Islet of Langerhans (tissue), 1 donor: ENCODE measurements around the gene TRIP4.
"Not testable (repeated sequence)": the region's sequence is repeated elsewhere in the genome, so short reads cannot be mapped to it uniquely, and the experiment has no call there.

ENCODE experiments used
- FAIRE-seq: peaks from one replicate; lab custom pipeline; 2011; peaks lifted over from hg19 to GRCh38; lab: Jason Lieb, UNC

The TRIP4 gene

DNA sequence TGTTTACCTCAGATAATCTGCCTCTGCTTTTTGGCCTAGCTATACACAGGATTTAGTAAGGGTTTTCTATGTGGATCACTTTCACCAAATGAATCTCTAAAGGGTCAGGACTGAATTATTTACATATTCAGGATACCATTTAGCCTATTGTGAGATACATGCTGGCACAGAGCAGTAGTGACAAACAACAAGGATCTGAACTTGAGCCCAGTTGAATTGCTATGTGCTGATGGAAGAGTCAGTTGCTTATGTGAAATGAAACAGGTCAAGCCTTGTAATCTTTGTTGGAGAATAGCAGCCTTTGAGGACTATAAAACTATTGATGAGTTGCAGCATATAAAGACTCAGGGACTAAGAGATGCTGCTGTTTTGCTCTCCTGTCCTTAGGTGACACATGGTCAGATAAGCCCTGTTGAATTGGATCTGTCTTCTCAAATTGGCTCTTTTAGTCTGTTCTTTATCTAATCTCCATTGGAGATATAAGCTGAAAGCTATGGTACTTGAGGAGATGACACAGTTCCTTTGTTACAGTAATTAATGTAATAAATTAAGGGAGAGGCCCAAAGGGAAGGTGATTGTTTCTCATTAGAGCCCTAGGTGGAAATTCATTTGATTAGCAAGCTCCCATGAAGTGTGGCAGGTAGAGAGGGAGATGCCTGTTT lies 103.1 kb downstream of the TRIP4 start:
- no peak for FAIRE-seq

GRCh38 chr15:64493641-64494040 lies 106.0 kb downstream of the TRIP4 start:
- FAIRE-seq = no peak

GRCh38 chr15:64495968-64496367 lies 108.3 kb downstream of the TRIP4 start:
- FAIRE-seq = not testable (repeated sequence)

GRCh38 chr15:64500695-64501395 lies 113.2 kb downstream of the TRIP4 start:
- FAIRE-seq = no peak

DNA sequence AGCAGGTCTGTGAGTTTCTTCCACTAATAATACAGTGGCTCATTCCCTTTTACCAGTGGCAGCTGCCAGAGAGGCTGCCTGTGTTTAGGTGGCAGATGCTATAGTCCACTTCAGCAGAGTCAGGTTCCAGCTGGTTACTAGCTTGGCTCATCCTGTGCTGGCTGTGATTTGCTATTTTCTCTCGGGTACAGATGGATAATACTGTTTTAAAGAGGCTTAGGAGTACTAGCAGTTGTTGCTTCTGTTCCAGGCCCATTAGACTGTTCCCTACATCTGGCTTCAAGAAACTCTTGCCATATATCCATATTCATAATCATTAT lies 113.7 kb downstream of the TRIP4 start:
- FAIRE-seq = no peak

DNA sequence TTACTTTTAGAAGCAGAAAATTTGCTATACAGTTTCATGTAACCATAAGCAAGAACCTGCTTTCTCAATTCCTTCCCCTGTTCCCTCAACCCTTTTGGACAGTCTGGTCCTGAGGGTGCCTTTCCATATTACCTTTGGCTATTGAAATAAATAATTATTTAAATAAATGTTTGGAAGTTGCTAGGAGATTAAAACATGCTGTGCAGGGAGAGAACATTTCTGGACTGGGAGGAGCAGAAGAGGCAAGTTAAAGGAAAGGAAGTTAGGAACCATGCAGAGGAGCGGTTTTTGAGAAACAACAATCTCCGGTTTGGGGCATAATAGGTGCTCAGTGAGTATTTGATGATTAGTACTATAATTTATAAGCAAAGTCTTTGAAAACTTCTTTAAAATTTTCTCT lies 114.5 kb downstream of the TRIP4 start:
- FAIRE-seq = no peak

DNA sequence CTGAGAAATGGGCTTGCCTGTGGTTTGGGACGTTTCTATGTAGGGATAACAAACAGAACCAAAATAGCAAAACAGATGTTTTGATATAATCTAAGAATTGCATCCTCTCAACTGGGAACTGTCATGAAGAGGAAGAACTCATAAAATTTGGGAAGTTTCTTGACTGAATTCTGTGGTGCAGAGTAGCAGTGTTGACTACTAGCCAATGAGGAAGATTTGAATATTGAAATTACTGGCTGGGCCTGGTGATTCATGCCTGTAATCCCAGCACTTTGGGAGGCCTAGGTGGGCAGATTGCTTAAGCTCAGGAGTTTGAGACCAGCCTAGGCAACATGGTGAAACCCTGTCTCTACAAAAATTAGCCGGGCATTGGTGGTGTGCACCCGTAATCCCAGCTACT lies 114.9 kb downstream of the TRIP4 start:
- FAIRE-seq = no peak

DNA sequence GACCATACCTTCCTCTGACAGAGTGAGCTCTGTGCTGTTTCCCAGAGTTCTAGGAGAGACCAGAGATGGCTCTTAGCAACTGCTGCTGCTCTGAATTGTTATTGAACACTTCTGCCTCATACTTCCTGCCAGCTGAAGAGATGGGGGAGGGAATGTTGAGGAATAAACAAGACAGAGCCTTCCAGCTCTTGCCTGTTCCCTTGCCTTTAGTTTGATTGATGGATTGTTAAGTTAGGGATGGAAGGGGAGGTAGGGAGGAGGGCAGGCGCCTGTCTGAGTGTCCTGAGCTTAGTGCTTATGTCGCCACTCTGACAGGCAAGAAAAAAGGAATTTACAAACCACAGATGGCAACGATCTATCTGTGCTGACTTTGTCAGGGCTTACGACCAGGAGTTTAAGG lies 115.6 kb downstream of the TRIP4 start:
- FAIRE-seq = no peak

DNA sequence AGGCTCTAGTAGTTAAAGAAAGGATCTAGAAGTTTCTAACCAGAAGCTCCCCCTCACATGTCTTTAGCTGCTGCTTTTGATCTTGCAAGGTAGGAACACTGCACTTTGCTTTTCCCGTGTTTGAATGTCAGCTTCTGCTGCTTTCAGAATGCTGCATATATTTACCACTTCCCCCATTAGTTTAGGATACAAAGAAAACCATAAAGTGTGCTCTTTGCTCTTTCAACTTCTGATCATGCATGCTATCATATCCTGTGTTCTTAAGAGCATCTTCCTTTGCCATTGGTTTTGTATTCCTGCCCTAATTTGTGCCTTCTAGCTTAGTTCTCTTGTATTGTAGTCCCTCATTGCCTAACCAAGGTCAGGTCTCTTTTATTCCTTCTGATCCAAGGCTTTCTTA lies 116.0 kb downstream of the TRIP4 start:
- FAIRE-seq = no peak
